ENCODE data around the gene ASF1B.

ASF1B gene

DNA sequence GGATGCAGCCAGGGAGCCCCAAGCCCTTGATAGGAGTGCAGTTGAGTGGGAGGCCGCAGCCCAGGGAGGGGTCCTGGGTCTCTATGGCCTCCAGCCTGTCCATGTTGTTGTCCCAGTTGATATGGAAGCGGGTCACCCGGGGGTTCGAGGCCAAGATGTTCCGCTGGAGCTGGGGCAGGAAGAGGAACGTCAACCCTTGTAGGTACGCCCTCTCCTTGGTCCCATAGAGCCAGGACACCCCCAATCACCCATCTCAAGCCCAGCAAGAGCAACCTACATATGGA lies 15.9 kb downstream of the ASF1B start:
- in situ Hi-C loops (cut with MboI; ENCODE audit: low pct_unique_long_range_greater_than_20kb, low sequenced_read_pairs, unreplicated experiment): no loop called here
- TF ChIP-seq, protein P1, sequence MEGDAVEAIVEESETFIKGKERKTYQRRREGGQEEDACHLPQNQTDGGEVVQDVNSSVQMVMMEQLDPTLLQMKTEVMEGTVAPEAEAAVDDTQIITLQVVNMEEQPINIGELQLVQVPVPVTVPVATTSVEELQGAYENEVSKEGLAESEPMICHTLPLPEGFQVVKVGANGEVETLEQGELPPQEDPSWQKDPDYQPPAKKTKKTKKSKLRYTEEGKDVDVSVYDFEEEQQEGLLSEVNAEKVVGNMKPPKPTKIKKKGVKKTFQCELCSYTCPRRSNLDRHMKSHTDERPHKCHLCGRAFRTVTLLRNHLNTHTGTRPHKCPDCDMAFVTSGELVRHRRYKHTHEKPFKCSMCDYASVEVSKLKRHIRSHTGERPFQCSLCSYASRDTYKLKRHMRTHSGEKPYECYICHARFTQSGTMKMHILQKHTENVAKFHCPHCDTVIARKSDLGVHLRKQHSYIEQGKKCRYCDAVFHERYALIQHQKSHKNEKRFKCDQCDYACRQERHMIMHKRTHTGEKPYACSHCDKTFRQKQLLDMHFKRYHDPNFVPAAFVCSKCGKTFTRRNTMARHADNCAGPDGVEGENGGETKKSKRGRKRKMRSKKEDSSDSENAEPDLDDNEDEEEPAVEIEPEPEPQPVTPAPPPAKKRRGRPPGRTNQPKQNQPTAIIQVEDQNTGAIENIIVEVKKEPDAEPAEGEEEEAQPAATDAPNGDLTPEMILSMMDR (IDR thresholded peaks at IDR 0.05; ENCODE audit: extremely low read depth, insufficient read depth, missing control alignments): no peak
- DNase-seq (ENCODE audit: low spot score): no peak

- DNase-seq (ENCODE audit: low spot score): no peak
- TF ChIP-seq, protein P1 (IDR thresholded peaks at IDR 0.05; ENCODE audit: extremely low read depth, insufficient read depth, missing control alignments): no peak
- in situ Hi-C loops (cut with MboI; ENCODE audit: low pct_unique_long_range_greater_than_20kb, low sequenced_read_pairs, unreplicated experiment): no loop called here
Observed at GRCh38 chr19:14119644-14120496, 16.5 kb downstream of the ASF1B start.

DNA sequence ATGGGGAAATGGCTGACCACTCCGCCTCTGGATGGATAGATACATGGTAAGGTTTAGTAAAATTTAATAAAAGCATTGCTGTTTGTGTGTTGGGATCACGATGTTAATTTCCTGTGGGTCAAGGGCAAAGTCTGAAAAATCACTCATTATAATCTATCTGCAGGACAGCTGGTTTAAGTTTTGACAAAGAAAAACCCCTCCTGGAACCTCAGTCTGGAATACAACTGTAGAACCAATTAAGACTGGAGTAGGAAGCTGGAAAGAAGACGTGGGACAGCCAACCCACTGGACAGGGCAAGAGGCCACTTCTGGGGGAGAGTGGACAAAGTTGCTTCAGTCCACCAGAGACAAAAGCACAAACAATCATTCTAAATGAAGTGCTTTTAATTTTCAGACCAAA lies 17.2 kb downstream of the ASF1B start:
- DNase-seq (ENCODE audit: low spot score): no peak
- in situ Hi-C loops (cut with MboI; ENCODE audit: low pct_unique_long_range_greater_than_20kb, low sequenced_read_pairs, unreplicated experiment): no loop called here
- TF ChIP-seq, protein P1 (IDR thresholded peaks at IDR 0.05; ENCODE audit: extremely low read depth, insufficient read depth, missing control alignments): no peak

GRCh38 chr19:14118165-14119051 lies 18.0 kb downstream of the ASF1B start:
- in situ Hi-C loops (cut with MboI; ENCODE audit: low pct_unique_long_range_greater_than_20kb, low sequenced_read_pairs, unreplicated experiment): no loop called here
- TF ChIP-seq, protein P1 (IDR thresholded peaks at IDR 0.05; ENCODE audit: extremely low read depth, insufficient read depth, missing control alignments): no peak
- DNase-seq (ENCODE audit: low spot score): no peak

DNA sequence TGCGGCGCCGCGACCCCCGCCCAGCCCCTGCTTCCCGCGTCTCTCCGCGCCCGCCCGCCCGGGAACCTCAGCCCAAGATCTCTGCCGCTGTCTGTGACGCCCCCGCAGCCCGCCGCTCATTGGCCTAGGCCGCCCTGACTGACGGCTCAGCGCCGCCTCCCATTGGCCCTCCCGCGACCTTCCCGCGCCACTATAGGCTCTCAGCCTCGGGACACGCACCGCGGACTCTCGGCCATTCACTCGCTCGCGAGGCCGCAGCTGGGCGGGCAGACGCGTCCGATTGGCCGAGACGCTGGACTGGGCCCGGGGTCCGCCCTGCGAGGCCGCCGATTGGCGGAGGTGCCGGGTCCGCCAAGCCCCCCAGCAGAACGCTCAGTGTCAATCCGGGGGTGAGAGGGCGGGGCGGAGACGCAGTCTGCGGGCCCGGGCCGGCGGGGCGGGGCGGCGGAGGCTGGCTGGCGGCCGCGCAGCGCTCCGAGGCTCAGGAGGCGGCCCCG lies 18.7 kb downstream of the ASF1B start, which contains the start of gene PRKACA:
PRKACA (minus strand) TSS at position 95 of the 497 bp plus-strand sequence. CDS start 215 bp downstream, outside the sequence.
- DNase-seq (ENCODE audit: low spot score): peak; percentile 99
- TF ChIP-seq, protein P1 (IDR thresholded peaks at IDR 0.05; ENCODE audit: extremely low read depth, insufficient read depth, missing control alignments): no peak
- in situ Hi-C loops (cut with MboI; ENCODE audit: low pct_unique_long_range_greater_than_20kb, low sequenced_read_pairs, unreplicated experiment): no loop called here

DNA sequence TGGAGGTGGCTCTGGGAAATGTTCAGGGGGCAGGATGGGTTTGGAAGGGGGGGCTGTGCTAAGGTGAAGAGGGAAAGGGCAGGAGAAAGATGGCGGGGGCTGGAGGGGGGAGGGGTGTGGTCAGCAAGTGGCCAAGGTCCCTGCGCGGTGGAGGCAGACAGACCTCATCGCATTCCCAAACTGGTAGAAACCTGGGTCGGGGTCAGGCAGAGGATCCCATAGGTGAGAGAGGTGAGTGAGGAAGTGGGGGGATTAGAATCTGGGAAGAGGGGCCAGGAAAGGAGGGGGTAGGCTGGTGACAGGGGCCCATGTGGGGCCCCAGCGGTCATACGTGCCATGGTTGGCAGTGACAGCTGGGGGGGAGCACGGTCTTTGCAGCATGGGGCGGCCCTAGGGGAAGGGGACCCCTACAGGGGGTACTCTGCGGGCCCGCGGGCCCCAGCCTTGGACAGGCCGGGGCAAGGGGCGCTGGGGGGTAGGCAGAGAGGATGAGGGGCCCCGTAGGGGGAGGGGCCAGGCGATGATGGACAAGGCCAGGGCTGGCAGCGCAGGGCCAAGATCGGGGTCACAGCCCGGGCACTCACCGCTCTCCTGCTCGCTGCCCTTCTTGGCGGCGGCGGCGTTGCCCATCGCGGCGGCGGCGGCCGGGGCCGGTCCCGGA lies 19.3 kb downstream of the ASF1B start:
- peak; percentile 36 for DNase-seq (ENCODE audit: low spot score)
- TF ChIP-seq, protein P1 (IDR thresholded peaks at IDR 0.05; ENCODE audit: extremely low read depth, insufficient read depth, missing control alignments): no peak
- in situ Hi-C loops (cut with MboI; ENCODE audit: low pct_unique_long_range_greater_than_20kb, low sequenced_read_pairs, unreplicated experiment): no loop called here
